NOMO-1 treated with dmso at 0.1 percent for 144 hours (cell line): ENCODE data around the gene EXD3.
"Not testable (repeated sequence)": the region's sequence is repeated elsewhere in the genome, so short reads cannot be mapped to it uniquely, and the experiment has no call there.

Experiments
- DNase-seq: peaks from one replicate; lab custom pipeline; 2025; ENCODE audit not compliant: unreplicated experiment; lab: John Stamatoyannopoulos, UW

EXD3 gene

GRCh38 chr9:137381501-137382443, 41.2 kb downstream of the EXD3 start:
- DNase-seq, result no peak

GRCh38 chr9:137380606-137381005, 42.4 kb downstream of the EXD3 start:
- no peak for DNase-seq

GRCh38 chr9:137380171-137380570, 42.8 kb downstream of the EXD3 start:
- DNase-seq, result no peak

GRCh38 chr9:137379761-137380161, 43.2 kb downstream of the EXD3 start:
- no peak for DNase-seq

GRCh38 chr9:137378688-137379410, 44.1 kb downstream of the EXD3 start:
- DNase-seq, result not testable (repeated sequence)

- DNase-seq, result no peak
Observed at GRCh38 chr9:137376386-137376785, 46.6 kb downstream of the EXD3 start.

GRCh38 chr9:137375321-137376058, 47.5 kb downstream of the EXD3 start:
- no peak for DNase-seq

GRCh38 chr9:137374131-137374845, 48.7 kb downstream of the EXD3 start:
- no peak for DNase-seq

- no peak for DNase-seq
Observed at GRCh38 chr9:137373611-137373980, 49.4 kb downstream of the EXD3 start.

- DNase-seq, result no peak
Observed at GRCh38 chr9:137372693-137373610, 50.0 kb downstream of the EXD3 start.

- DNase-seq, result no peak
Observed at GRCh38 chr9:137371946-137372651, 50.9 kb downstream of the EXD3 start.

- no peak for DNase-seq
Observed at GRCh38 chr9:137371521-137371941, 51.4 kb downstream of the EXD3 start.

GRCh38 chr9:137370865-137371520, 52.0 kb downstream of the EXD3 start:
- no peak for DNase-seq

- DNase-seq, result no peak
Observed at GRCh38 chr9:137369911-137370764, 52.8 kb downstream of the EXD3 start.

- DNase-seq, result no peak
Observed at GRCh38 chr9:137369061-137369787, 53.7 kb downstream of the EXD3 start.

- no peak for DNase-seq
Observed at GRCh38 chr9:137368431-137369035, 54.4 kb downstream of the EXD3 start.
